HCT116 (cell line): ENCODE measurements around the gene TMCO1. TPM values are rescaled to one million over a fixed set of nuclear protein-coding genes. Genes with fewer than 3 reads are reported as not detected.
A peak's percentile ranks its signal among the peaks of the same experiment; 100 is the strongest.

Experiments used
- ATAC-seq: fragments of 200-7000 bp; cut with Tn5 transposase; 2 replicates; pipeline ENCODE4 v1.9.1; 2020; ENCODE audit warnings: mild to moderate bottlenecking, moderate library complexity
- BruUV-seq: library from RNA; stranded (reverse); fragments of 400-500 nt; replicated peaks from 2 replicates; lab custom pipeline; 2021; lab: Mats Ljungman, UMichigan
- CTCF ChIA-PET: fragments of 300-600 bp; sonication (Branson Sonifier 250); formaldehyde crosslinking; loops from one replicate; lab custom pipeline; 2021; ENCODE audit warnings: antibody characterized with exemption; lab: Charles Lee
- POLR2A ChIA-PET: fragments of 300-600, 350-600 bp; sonication (Branson Sonifier 250); formaldehyde crosslinking; loops from one replicate; lab custom pipeline; 2021; ENCODE audit warnings: antibody characterized with exemption; lab: Charles Lee
- RAD21 ChIA-PET, 2 experiments: fragments of 300-600 bp; sonication (Branson Sonifier 250); formaldehyde crosslinking; loops; one replicate each; lab custom pipeline; 2023; ENCODE audit warnings: low total read pairs in 2 of 2; ENCODE audit not compliant: uncharacterized antibody in 2 of 2, unreplicated experiment in 2 of 2, low non-redundant PET in 1 of 2; lab: Charles Lee
- DNase-seq: peaks from one replicate; pipeline ENCODE4 v3.0.0-alpha.2; 2010; ENCODE audit warnings: low read depth, low spot score
- H2AFZ ChIP-seq: fragments of 200-600 bp; shearing (Covaris generic), sonication (generic); 2 replicates; pipeline ENCODE4 v1.6.1; 2017; ENCODE audit warnings: low read depth, mixed run types, mixed read lengths, antibody characterized with exemption, low read length; ENCODE audit not compliant: poor library complexity, severe bottlenecking
- H3K27ac ChIP-seq: 2 replicates; pipeline ENCODE4 v1.5.1; 2012; ENCODE audit warnings: low read depth, low read length
- H3K27me3 ChIP-seq: fragments of 200-600 bp; sonication (generic); 2 replicates; pipeline ENCODE4 v1.6.1; 2016; ENCODE audit warnings: mixed run types, low read length, mixed read lengths; ENCODE audit not compliant: insufficient read depth
- H3K36me3 ChIP-seq, 2 experiments: fragments of 200-500 bp in 1 of 2; fragments of 200-600 bp in 1 of 2; sonication (Bioruptor generic) in 1 of 2; sonication (generic) in 1 of 2; 2 replicates each; pipeline versions ENCODE4 v1.5.1 to v1.6.1; 2014 to 2016; ENCODE audit warnings: low read length in 2 of 2, inconsistent platforms in 1 of 2, mixed read lengths in 1 of 2, mixed run types in 1 of 2; ENCODE audit not compliant: insufficient read depth in 2 of 2, control insufficient read depth in 1 of 2
- H3K4me1 ChIP-seq, 2 experiments: fragments of 200-600 bp in 1 of 2; sonication (generic) in 1 of 2; 2 replicates each; pipeline versions ENCODE4 v1.5.1 to v1.6.1; 2012 to 2017; ENCODE audit warnings: low read length in 2 of 2, inconsistent platforms in 1 of 2, mild to moderate bottlenecking in 1 of 2, mixed read lengths in 1 of 2, mixed run types in 1 of 2, moderate library complexity in 1 of 2; ENCODE audit not compliant: insufficient read depth in 2 of 2, control insufficient read depth in 1 of 2
- H3K4me2 ChIP-seq: fragments of 200-600 bp; sonication (generic); 2 replicates; pipeline ENCODE4 v1.6.1; 2017; ENCODE audit warnings: mixed run types, low read length, mixed read lengths
- H3K4me3 ChIP-seq, 2 experiments: fragments of 200-600 bp in 1 of 2; sonication (generic) in 1 of 2; replicated peaks in 1 of 2; 2 replicates each; pipeline ENCODE4 v1.5.1; 2011 to 2016; ENCODE audit warnings: low read length in 2 of 2, control low read depth in 1 of 2, low read depth in 1 of 2, mild to moderate bottlenecking in 1 of 2, mixed read lengths in 1 of 2, mixed run types in 1 of 2
- H3K79me2 ChIP-seq: fragments of 200-600 bp; sonication (generic); 2 replicates; pipeline ENCODE4 v1.6.1; 2017; ENCODE audit warnings: mild to moderate bottlenecking, mixed run types, low read length, moderate library complexity, mixed read lengths; ENCODE audit not compliant: insufficient read depth
- H3K9ac ChIP-seq: fragments of 200-600 bp; sonication (generic); 2 replicates; pipeline ENCODE4 v1.6.1; 2016; ENCODE audit warnings: low read length, mixed read lengths
- H3K9me2 ChIP-seq: fragments of 200-600 bp; sonication (generic), shearing (Covaris generic); 2 replicates; pipeline ENCODE4 v1.6.1; 2017; ENCODE audit warnings: mixed run types, mild to moderate bottlenecking, moderate library complexity; ENCODE audit not compliant: insufficient read depth
- H3K9me3 ChIP-seq, 2 experiments: fragments of 200-500 bp in 1 of 2; fragments of 200-600 bp in 1 of 2; sonication (Bioruptor generic) in 1 of 2; sonication (generic) in 1 of 2; 2 replicates each; pipeline ENCODE4 v1.6.1; 2014 to 2017; ENCODE audit warnings: low read length in 2 of 2, mixed read lengths in 2 of 2, inconsistent platforms in 1 of 2, low read depth in 1 of 2, mild to moderate bottlenecking in 1 of 2, mixed run types in 1 of 2, moderate library complexity in 1 of 2; ENCODE audit not compliant: control insufficient read depth in 1 of 2, insufficient read depth in 1 of 2
- H4K20me1 ChIP-seq: fragments of 200-600 bp; sonication (generic), shearing (Covaris generic); 2 replicates; pipeline ENCODE4 v1.6.1; 2017; ENCODE audit warnings: mixed run types, mild to moderate bottlenecking, moderate library complexity; ENCODE audit not compliant: insufficient read depth
- ELF1 ChIP-seq: IDR thresholded peaks from 2 replicates; pipeline ENCODE4 v1.6.1; 2012; ENCODE audit warnings: low read depth, borderline replicate concordance
- EZH2 ChIP-seq: fragments of 200-600 bp; sonication (generic); IDR thresholded peaks from 2 replicates; pipeline ENCODE4 v1.6.1; 2017; ENCODE audit warnings: antibody characterized with exemption, mixed run types
- MAX ChIP-seq: IDR thresholded peaks from 2 replicates; pipeline ENCODE4 v1.6.1; 2012
- POLR2AphosphoS5 ChIP-seq: IDR thresholded peaks from 2 replicates; pipeline ENCODE4 v1.6.1; 2011; ENCODE audit warnings: mild to moderate bottlenecking, low read depth, low read length, moderate library complexity
- RAD21 ChIP-seq: IDR thresholded peaks from 2 replicates; pipeline ENCODE4 v1.6.1; 2012; ENCODE audit warnings: low read depth, mild to moderate bottlenecking
- REST ChIP-seq: IDR thresholded peaks from 2 replicates; pipeline ENCODE4 v1.6.1; 2012; ENCODE audit warnings: low read depth
- ZFX ChIP-seq: fragments of 450-650 bp; IDR thresholded peaks from 2 replicates; pipeline ENCODE4 v1.6.1; 2017
- ZNF274 ChIP-seq: fragments of 200-500 bp; sonication (Bioruptor generic); IDR thresholded peaks from 2 replicates; pipeline ENCODE4 v1.6.1; 2014; ENCODE audit warnings: mild to moderate bottlenecking, low read depth, low read length, inconsistent platforms
- intact Hi-C: fragments of 100-400 bp; cut with micrococcal nuclease; formaldehyde crosslinking; loops from 2 replicates; pipeline ENCODE4 v1.10.0; 2022
- total RNA-seq: library from RNA; stranded (reverse); gene quantifications from one replicate; pipeline ENCODE4 v1.2.1, GENCODE V29; 2021; ENCODE audit not compliant: unreplicated experiment
- TF ChIP-seq, protein P1 (sequence below), 3 experiments: fragments of 200-600 bp in 1 of 3; sonication (generic) in 1 of 3; IDR thresholded peaks in 2 of 3; conservative IDR thresholded peaks in 1 of 3; 2 replicates each; pipeline ENCODE4 v1.5.1; 2012 to 2017; ENCODE audit warnings: low read depth in 2 of 3, low read length in 2 of 3, antibody characterized with exemption in 1 of 3, borderline replicate concordance in 1 of 3, control low read depth in 1 of 3, mild to moderate bottlenecking in 1 of 3, mixed read lengths in 1 of 3, mixed run types in 1 of 3, moderate library complexity in 1 of 3; ENCODE audit not compliant: insufficient read depth in 1 of 3

The TMCO1 gene
- total RNA-seq, 1 experiment from 2014 or later = 61.2 TPM

- no peak overlapping the region for H3K27ac ChIP-seq
- no peak overlapping the region for H3K9ac ChIP-seq
- no peaks in the 10 kb centered on the region for H3K9me3 ChIP-seq
- H3K36me3 ChIP-seq = peaks cover 13 to 23% of the 10 kb centered on the region in 2 experiments; a peak in 3 of 4 replicates
- BruUV-seq = no TSS peak
- ATAC-seq = peak; percentile 72
- ChIA-PET CTCF (no interaction called here), RAD21 (no interaction called here), POLR2A (no interaction called here)
- H3K4me1 ChIP-seq = no peaks in the 10 kb centered on the region
- no peaks in the 10 kb centered on the region for H4K20me1 ChIP-seq
- intact Hi-C loops = no loop called here
- TF ChIP-seq, protein P1, sequence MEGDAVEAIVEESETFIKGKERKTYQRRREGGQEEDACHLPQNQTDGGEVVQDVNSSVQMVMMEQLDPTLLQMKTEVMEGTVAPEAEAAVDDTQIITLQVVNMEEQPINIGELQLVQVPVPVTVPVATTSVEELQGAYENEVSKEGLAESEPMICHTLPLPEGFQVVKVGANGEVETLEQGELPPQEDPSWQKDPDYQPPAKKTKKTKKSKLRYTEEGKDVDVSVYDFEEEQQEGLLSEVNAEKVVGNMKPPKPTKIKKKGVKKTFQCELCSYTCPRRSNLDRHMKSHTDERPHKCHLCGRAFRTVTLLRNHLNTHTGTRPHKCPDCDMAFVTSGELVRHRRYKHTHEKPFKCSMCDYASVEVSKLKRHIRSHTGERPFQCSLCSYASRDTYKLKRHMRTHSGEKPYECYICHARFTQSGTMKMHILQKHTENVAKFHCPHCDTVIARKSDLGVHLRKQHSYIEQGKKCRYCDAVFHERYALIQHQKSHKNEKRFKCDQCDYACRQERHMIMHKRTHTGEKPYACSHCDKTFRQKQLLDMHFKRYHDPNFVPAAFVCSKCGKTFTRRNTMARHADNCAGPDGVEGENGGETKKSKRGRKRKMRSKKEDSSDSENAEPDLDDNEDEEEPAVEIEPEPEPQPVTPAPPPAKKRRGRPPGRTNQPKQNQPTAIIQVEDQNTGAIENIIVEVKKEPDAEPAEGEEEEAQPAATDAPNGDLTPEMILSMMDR (IDR thresholded peaks at IDR 0.05 in 2 of 3, conservative IDR thresholded peaks at IDR 0.05 in 1 of 3; ENCODE audit: borderline replicate concordance in 1 of 3, insufficient read depth in 1 of 3, low read depth in 2 of 3, low read length in 2 of 3) = peak in 2 of 3 experiments; percentile 31 to 41; a peak in 3 of 6 replicates
- TF ChIP-seq RAD21 (peak; percentile 44), EZH2 (no peak), MAX (no peak)
- no peak overlapping the region for H3K4me2 ChIP-seq
- H3K4me3 ChIP-seq = no peak overlapping the region
- DNase-seq = no peak
- no peaks in the 10 kb centered on the region for H3K27me3 ChIP-seq
- no peaks in the 10 kb centered on the region for H3K9me2 ChIP-seq
- H3K79me2 ChIP-seq = peaks cover 7% of the 10 kb centered on the region; the same call in 1 of the 2 replicates
- H2AFZ ChIP-seq = no peak overlapping the region
Observed at GRCh38 chr1:165679282-165680036, 89.2 kb downstream of the TMCO1 start.

DNA sequence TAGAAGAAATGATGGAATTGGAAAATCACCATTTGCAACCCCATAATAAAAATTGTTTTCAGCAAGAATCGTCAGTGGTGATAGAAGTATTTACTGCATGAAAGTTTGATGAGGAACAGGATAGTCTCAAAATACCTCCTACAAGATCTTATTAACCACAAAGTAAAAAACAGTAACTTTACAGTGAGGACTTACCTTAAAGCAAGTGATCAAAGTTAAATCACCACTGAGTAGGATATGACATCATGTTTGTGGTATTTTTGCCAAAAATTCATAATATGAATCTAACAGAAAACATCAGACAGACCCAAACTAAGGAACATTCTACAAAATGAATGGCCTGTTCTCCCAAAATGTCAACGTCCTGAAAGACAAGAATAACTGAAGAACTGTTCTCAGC is 90.2 kb downstream of the TMCO1 start:
- no peak for ATAC-seq
- H3K4me2 ChIP-seq = no peak overlapping the region
- POLR2A ChIA-PET = no interaction called here
- no peaks in the 10 kb centered on the region for H3K9me2 ChIP-seq
- no peaks in the 10 kb centered on the region for H3K27me3 ChIP-seq
- H2AFZ ChIP-seq = no peak overlapping the region
- H3K9me3 ChIP-seq = no peaks in the 10 kb centered on the region
- RAD21 ChIA-PET = no interaction called here
- no peaks in the 10 kb centered on the region for H3K4me1 ChIP-seq
- intact Hi-C loops = no loop called here
- CTCF ChIA-PET = no interaction called here
- H3K4me3 ChIP-seq = no peak overlapping the region
- no TSS peak for BruUV-seq
- no peaks in the 10 kb centered on the region for H4K20me1 ChIP-seq
- no peak overlapping the region for H3K27ac ChIP-seq
- H3K9ac ChIP-seq = no peak overlapping the region
- no peak for DNase-seq
- peaks cover 7% of the 10 kb centered on the region; the same call in 1 of the 2 replicates for H3K79me2 ChIP-seq
- peaks cover 13 to 23% of the 10 kb centered on the region in 2 experiments; a peak in 3 of 4 replicates for H3K36me3 ChIP-seq
- TF ChIP-seq EZH2 = no peak
- TF ChIP-seq REST = no peak
- TF ChIP-seq ELF1 = no peak
- TF ChIP-seq RAD21 = no peak
- TF ChIP-seq ZNF274 = no peak
- no peak for TF ChIP-seq ZFX
- TF ChIP-seq POLR2AphosphoS5 = no peak
- TF ChIP-seq, protein P1 (IDR thresholded peaks at IDR 0.05 in 2 of 3, conservative IDR thresholded peaks at IDR 0.05 in 1 of 3; ENCODE audit: borderline replicate concordance in 1 of 3, insufficient read depth in 1 of 3, low read depth in 2 of 3, low read length in 2 of 3) = no peak
